Upper lobe of right lung (tissue), 1 donor: ENCODE data around the gene XPC. TPM values are rescaled to one million over a fixed set of nuclear protein-coding genes. Genes with fewer than 3 reads are reported as not detected.

Experiments used
- ATAC-seq: fragments of 200-7000 bp; cut with Tn5 transposase; one replicate; pipeline ENCODE4 v1.9.1; 2020; ENCODE audit warnings: mild to moderate bottlenecking, moderate library complexity
- DNase-seq: peaks from one replicate; pipeline ENCODE4 v3.0.0-alpha.2; 2020
- H3K27ac ChIP-seq: fragments of 200-600 bp; one replicate; pipeline ENCODE4 v1.8.0; 2022
- H3K27me3 ChIP-seq: fragments of 200-600 bp; one replicate; pipeline ENCODE4 v1.8.0; 2022; ENCODE audit warnings: mild to moderate bottlenecking
- H3K36me3 ChIP-seq: fragments of 200-600 bp; one replicate; pipeline ENCODE4 v1.8.0; 2022
- H3K4me1 ChIP-seq: fragments of 200-600 bp; one replicate; pipeline ENCODE4 v1.8.0; 2022
- H3K4me3 ChIP-seq: fragments of 200-600 bp; one replicate; pipeline ENCODE4 v1.8.0; 2022; ENCODE audit warnings: mild to moderate bottlenecking
- H3K9me3 ChIP-seq: fragments of 200-600 bp; one replicate; pipeline ENCODE4 v1.8.0; 2022
- CTCF ChIP-seq: fragments of 200-600 bp; IDR thresholded peaks from one replicate; pipeline ENCODE4 v1.8.0; 2022; ENCODE audit warnings: antibody characterized with exemption
- intact Hi-C: fragments of 100-400 bp; cut with DNase I; formaldehyde crosslinking; loops from one replicate; pipeline ENCODE4 v1.11.0; 2022
- total RNA-seq: library from RNA; stranded (reverse); fragmentation: NEBNext Ultra II Directional; extraction: Animal tissue kit (Norgen Biotek cat#: 25700); gene quantifications from one replicate; pipeline ENCODE4 v1.2.1, GENCODE V29; 2021
- donor health status: DM: no; HTN: yes; CAD: no; lungs with severe emphysema.

The XPC gene
- total RNA-seq, 1 donor from 2014 or later, result 36.1 TPM

GRCh38 chr3:14119651-14120050 lies 58.8 kb downstream of the XPC start:
- no peaks in the 10 kb centered on the region for H3K9me3 ChIP-seq
- H3K27me3 ChIP-seq, result no peaks in the 10 kb centered on the region
- DNase-seq (no peak), ATAC-seq (no peak)
- intact Hi-C loops, result loop anchor here (10.0 kb wide), 1 partner anchor 225 kb away; no protein-coding TSS in a partner anchor
- H3K4me1 ChIP-seq, result peaks cover 25% of the 10 kb centered on the region
- no peak overlapping the region for H3K4me3 ChIP-seq
- H3K27ac ChIP-seq, result no peak overlapping the region
- H3K36me3 ChIP-seq, result peaks cover 26% of the 10 kb centered on the region
- no peak for TF ChIP-seq CTCF

GRCh38 chr3:14118400-14119381 lies 59.7 kb downstream of the XPC start:
- Histone ChIP-seq H3K36me3 (peaks cover 36% of the 10 kb centered on the region), H3K4me3 (no peak overlapping the region), H3K27me3 (no peaks in the 10 kb centered on the region), H3K27ac (no peak overlapping the region), H3K9me3 (no peaks in the 10 kb centered on the region), H3K4me1 (peaks cover 23% of the 10 kb centered on the region)
- peak; percentile 57 for ATAC-seq
- no peak for TF ChIP-seq CTCF
- DNase-seq, result peak; percentile 64
- intact Hi-C loops, result no loop called here

- H3K4me3 ChIP-seq, result no peak overlapping the region
- H3K9me3 ChIP-seq, result no peaks in the 10 kb centered on the region
- intact Hi-C loops, result no loop called here
- peaks cover 45% of the 10 kb centered on the region for H3K36me3 ChIP-seq
- no peak overlapping the region for H3K27ac ChIP-seq
- ATAC-seq, result no peak
- TF ChIP-seq CTCF, result no peak
- DNase-seq, result peak; percentile 43
- no peaks in the 10 kb centered on the region for H3K27me3 ChIP-seq
- peaks cover 14% of the 10 kb centered on the region for H3K4me1 ChIP-seq
Observed at GRCh38 chr3:14117468-14118399, 60.7 kb downstream of the XPC start.

DNA sequence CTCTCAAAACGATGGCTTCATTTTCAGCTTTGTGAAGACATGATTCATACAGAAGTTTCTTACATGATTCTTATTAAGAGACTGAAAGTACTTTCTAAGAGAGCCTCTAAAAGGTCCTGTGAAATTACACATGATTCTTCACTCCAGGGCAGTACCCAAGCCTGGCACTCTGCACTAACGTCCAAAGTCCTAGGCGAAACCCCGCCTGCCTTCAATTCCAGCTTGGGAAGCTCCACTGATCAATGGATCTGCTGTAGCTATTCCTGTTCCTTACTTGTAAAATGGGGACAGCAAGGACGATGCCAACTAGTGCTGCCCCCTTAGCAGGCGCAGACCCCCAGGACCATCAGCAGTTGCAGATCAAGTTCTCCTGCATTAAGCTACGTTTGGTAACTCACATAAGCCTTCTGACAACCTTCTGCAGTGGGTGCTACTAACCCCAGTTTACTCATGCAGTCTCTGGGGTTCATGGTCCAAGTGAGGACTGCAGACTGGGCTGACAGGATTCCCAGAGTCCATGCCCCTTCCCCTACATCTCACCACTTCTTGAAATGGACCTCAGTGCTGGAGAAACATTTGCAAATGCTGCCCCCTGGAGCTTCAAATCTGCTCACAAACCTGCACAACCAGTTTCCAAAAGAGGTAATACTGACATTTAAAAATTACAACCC lies 64.3 kb downstream of the XPC start:
- DNase-seq, result no peak
- peaks cover 52% of the 10 kb centered on the region for H3K36me3 ChIP-seq
- intact Hi-C loops, result no loop called here

More for the DNA sequence above, 64.3 kb downstream of the XPC start:
- Histone ChIP-seq H3K4me3 (no peak overlapping the region), H3K27me3 (no peaks in the 10 kb centered on the region), H3K27ac (no peak overlapping the region), H3K9me3 (no peaks in the 10 kb centered on the region), H3K4me1 (peaks cover 8% of the 10 kb centered on the region)
- no peak for TF ChIP-seq CTCF
- ATAC-seq, result no peak
